KG1 (cell line): Measurements from ENCODE around the gene FEV.

ENCODE experiments used
- DNase-seq: peaks from one replicate; lab custom pipeline; 2025; lab: John Stamatoyannopoulos, UW

The FEV gene

DNA sequence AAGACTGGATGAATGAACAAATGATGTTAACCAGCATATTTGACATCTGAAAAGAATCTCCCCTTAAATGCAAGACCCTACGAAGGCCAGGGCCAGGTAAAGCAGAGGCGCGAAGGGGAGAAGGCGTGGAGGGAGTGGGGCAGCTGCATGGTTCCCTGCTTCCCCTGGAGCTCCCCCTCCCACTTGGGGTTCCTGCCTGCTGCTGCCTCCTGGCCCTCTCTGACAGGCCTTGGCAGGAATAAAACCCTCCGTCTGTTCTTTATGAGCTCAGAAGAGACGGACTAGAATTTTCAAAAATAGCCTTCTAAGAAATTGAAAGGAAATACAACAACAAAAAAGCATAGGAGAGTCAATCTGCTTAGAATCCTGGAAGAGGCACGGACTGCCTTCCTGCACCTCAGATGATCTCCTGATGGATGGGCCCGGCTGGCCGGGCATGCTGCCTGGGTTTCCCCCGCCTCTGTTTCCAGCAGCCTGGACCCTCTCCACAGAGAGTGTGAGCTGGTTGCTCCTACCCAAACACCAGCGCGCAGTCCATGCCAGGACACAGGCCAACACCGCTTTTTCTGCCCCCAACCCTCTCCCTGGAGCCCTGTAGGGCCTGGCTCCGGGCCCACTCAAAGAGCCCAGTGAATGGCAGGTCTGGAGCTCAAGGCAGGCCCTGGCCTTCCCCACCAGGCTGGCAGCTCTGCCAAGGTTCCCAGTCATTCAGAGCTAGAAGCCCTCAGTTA, 32.4 kb upstream of the FEV start:
- DNase-seq, result no peak

- no peak for DNase-seq
Measured at GRCh38 chr2:219016721-219017120, 31.7 kb upstream of the FEV start.

GRCh38 chr2:219010873-219011272, 25.9 kb upstream of the FEV start:
- DNase-seq, result no peak

- no peak for DNase-seq
Measured at GRCh38 chr2:219010162-219010756, 25.3 kb upstream of the FEV start.

DNA sequence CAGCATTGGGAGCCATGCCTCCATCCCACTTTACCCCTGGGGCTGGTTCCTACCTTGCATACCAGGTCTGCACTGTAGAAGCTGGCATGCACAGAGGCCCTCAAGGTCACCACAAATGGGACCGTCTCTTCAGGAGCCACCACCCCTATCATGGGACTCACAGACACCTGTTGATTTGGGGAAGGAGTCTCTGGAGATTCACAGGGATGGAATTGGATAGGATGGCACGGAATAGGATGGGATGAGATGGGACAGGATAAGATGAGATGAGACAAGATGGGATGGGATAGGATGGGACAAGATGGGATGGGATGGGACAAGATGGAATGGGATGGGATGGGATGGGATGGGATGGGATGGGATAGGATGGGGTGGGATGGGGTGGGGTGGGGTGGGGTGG, 24.3 kb upstream of the FEV start:
- no peak for DNase-seq

- no peak for DNase-seq
Measured at GRCh38 chr2:219003979-219004378, 19.0 kb upstream of the FEV start.

GRCh38 chr2:219003267-219003634, 18.3 kb upstream of the FEV start:
- no peak for DNase-seq

DNA sequence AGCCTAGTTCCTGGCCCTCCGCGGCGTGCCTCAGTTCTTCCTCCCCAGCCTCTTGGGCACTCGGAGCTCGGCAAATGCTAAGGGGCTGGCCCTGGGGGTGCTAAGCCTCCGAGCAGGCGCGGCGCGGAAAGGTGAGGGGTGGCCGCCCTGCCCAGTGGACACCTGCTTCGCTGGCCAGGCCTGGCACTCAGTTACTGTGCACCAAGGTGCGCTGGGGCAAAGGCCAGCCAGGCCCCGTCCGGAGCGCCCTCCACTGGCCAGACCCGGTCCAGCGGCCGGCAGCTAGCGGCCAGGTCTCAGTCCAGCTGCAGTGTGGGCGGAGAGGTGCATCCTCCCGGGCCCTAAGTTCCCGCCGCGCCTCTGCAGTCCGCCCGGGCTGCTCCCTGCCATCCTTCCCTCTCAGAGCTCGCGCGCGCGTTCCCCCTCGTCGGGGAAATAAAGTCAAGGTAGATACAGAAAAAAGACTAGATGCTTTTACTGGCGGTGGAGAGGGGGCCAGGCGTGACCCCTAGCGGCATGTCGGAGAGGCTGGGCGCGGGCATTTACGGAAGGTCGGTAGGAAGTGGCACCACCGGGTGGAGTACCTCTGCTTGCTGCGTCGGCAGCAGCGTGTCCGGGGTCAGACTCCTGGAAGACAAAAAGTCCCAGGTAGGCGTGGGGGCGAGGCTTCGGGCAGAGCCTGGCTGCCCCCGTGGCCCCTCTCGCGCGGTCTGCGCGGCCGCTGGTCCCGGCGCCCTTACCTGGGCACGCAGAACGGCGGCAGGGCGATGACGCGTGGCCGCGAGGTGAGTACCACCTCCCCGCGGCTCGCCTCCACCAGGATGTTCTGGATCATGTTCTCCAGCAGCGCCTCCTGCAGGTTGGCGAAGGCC, 17.6 kb upstream of the FEV start:
- DNase-seq, result no peak

DNA sequence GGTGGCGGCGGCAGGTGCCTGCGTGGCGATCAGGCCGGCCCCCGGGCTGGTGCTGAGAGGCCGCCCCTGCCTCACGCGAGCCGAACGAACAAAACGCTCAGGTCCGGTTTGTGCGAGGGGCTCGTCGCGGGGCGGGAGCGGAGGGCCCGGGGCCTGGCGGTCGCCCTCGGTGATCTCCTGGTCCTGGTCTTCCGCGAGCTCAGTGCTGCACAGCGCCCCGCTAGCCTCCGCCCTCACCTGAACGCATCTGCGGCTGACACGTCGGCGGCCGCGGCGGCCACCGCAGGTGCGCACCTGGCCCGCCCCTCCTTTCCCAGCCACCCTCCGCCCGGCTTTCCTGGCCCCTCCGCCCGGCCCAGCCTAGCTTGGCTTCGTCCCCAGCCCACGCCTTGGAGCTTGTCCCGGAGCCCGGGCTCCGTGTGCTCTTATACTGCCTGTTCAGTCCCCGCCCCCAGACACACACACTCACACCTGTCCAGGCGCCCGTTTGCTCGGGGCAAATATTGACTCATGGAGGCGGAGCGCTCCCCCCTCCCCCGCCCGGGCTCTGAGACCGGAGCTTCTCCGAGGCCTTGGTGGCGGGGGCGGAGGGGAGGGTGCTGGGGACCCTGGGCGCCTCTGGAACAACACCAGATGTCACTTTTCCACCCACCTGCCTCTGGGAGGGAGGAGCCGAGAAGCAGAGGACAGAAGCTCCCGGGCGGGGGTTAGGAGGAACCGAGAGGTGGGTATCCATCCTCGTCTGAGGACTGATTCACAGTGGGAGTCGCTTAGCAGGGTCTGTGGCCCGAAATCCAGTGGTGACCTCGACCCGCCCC, 16.8 kb upstream of the FEV start:
- no peak for DNase-seq

DNA sequence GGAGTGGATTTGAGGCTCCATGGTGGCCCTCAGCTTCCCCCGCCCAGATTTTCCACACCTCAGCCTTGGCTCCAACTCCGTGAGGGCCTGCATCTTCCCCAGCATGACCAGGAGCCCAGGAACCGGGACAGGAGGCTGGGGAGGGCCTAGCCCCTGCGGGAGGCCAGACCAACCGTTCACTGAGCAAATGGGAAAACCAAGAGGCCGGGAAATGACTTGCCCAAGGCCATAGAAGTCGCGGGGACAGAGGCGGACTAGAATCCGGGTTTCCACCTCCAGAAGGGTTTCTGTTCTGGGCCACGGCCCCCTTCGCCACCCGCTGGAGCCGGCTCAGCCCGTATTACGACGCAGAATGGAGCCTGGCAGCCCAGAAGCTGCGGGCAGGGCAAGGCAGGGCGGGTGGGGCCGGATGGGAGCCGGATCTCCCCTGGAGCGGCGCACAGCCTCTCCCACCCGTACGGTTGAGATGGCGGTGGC, 16.2 kb upstream of the FEV start:
- no peak for DNase-seq

- DNase-seq, result no peak
Measured at GRCh38 chr2:219000569-219000960, 15.6 kb upstream of the FEV start.

DNA sequence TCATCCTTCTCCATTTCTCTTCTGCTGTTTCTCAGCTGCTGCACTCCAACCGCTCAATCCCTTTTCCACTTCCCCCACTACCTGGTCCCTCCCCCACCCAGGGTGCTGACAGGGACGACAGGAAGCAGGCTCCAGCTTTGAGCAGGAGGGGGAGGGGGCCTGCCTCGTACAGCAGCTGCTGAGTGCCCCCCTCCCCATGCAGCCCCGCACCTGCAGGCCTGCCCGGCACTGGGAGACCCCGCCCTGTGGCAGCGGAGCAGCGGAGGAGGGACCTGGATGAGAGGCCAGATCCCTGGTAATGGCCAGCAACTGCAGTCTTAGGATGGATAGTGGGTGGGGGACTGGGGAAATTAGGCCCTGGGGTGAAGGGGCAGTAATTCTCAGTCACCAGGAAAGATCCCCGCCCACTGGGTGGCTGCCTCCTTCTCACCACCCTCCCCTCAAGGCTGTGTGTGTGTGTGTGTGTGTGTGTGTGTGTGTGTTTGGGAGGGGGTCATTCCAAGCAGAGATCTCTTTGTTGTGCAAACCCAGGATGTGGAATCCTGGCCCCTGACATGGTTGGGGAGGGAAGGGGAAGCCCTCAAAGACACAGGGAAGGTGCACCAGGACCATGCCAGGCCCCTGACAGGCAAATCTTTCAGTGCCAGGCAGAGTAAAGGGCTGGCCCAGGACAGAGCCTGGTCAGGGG, 15.0 kb upstream of the FEV start:
- no peak for DNase-seq

DNA sequence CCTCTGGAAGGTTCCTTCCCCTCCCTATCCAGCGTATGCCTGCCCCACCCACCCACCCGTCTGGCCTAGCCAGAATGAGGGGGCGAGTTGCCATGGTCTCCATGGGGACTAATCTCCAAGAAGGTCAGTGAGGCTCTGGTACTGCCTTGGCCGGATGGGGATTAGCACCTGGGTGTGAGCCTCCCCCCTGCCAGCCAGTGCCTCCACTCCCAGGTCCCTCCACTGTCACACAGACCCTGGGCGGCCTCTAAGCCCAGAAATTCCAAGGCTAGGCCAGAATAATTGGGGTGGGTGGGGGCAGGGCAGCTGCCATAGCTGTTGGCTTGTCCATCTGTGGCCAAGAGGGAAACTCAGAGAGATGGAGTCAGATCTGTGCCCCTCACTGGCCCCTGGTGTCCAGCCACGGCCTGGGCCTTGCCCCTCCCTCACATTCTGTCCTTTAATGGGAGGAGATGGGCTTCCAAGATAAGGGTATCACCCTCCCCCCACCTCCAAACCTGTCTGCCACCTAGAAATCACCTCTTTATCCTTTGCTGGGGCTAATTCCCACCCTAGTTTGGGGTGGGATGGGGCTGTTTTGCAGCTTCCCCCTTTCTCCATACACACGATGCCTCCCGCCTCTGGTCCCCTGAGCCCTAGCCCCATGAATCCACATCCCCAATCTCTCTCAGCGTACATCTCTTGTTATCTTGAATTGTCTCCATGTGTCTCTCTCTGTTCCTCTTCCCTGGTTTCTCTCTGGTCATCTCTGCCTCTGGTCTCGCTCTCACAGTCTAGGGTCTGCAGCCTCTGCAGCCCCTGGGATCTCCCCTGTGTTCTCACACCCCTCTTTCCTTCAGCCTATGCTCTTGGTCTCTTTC, 14.3 kb upstream of the FEV start:
- no peak for DNase-seq

DNA sequence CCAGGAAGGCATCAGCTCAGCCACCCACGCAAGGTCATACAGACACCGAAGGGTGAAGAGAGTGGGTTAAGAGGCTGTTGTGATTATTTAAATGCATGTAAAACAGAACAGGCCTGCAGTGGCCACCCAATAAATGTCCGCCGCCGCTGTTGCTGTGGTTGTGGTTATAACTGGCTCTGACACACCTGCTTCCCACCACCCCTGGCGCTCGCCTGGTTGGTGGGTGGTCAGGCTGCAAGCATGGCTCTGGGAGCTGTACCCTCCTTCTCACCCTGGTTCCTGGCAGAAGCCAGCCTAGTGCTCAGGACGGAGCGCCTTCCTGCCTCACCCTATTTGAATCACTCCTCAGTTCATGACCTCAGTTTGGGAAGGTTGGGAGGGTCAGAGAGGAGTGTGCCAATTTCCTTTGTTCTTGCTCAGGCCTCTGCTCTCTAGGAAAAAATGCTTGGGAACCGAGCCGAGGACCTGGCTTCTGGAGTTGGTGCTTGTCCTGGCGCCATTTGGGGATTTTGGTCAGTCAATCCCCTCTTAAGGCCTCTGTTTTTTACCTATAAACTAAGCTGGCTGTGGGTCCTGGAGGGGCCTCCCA, 13.5 kb upstream of the FEV start:
- DNase-seq, result no peak

DNA sequence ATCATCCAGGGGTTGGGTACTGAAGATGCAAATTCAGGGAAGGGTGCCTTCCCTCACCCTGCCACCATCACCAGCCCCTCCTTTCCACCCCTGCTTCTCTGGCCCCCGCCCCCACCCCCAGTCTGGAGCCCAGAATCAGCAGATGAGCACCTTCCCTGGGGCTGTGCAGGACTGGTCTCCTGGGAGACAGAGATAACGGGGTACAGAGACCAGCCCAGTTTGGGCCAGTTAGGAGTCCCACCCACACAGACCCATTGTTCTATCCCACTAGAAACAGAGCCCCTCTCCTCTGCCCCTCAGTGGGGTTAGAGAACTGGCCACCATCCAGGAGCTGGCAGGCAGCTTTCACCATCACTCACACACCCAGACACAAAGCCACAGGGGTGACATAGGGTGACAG, 12.7 kb upstream of the FEV start:
- no peak for DNase-seq

DNA sequence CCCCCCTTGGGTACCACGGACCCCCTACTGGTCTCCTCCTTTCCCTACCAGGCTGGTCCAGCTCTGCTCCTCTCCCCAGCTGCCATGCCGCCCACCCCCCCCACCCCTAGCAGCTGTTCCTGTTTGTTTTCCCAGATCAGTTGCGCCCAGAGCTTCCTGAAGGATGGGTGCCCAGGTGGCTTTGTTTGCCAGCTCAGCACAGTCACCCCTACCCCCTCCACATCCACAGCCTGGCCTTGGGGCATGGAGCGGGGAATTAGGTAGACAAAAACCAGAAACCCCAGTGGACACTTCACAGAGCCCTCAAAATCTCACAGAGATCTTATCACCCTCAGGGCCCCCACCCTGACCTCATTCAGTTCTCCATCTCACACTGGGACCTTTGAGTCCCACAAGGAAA, 12.0 kb upstream of the FEV start:
- no peak for DNase-seq

GRCh38 chr2:218995972-218996711, 11.2 kb upstream of the FEV start:
- peak; percentile 30 for DNase-seq

DNA sequence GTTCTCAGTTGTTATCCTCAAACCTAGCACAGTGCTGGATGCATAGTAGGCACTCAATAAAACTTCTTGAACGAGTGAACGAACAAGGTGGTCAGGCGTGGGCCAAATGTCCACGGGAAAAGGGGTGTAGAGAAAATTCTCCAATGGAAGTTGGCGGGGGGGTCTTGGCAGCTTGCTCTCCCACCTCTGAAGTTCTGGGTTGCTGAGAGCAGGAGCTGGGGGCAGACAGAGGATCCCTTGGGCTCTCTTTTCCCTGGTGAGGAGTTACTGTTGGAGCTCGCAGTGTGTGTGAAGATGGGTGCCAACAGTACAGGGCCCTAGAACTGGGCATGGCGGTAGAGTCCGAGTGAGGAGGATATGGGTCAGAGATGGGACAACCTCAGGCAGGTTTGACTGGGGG, 10.6 kb upstream of the FEV start:
- DNase-seq, result no peak
